Left lung (tissue), 10 donors: ENCODE results near the gene CLASP1. TPM values are rescaled to one million over a fixed set of nuclear protein-coding genes. Genes with fewer than 3 reads are reported as not detected.
"Not testable (repeated sequence)": the region's sequence is repeated elsewhere in the genome, so short reads cannot be mapped to it uniquely, and the experiment has no call there.

Source experiments
- ATAC-seq: fragments of 200-7000 bp; cut with Tn5 transposase; one replicate; pipeline ENCODE4 v1.9.1; 2020; ENCODE audit warnings: moderate library complexity
- DNase-seq, 4 donors: peaks; one replicate each; pipeline ENCODE4 v3.0.0-alpha.2; 2013 to 2020
- H3K27ac ChIP-seq, 2 donors: fragments of 200-600 bp; sonication (generic) in 1 of 2; one replicate each; pipeline versions ENCODE4 v1.5.0 to v1.8.0; 2020 to 2021
- H3K27me3 ChIP-seq, 2 donors: fragments of 200-600 bp; sonication (generic) in 1 of 2; one replicate each; pipeline versions ENCODE4 v1.5.0 to v1.8.0; 2020 to 2021
- H3K36me3 ChIP-seq, 2 donors: fragments of 200-600 bp; sonication (generic) in 1 of 2; one replicate each; pipeline versions ENCODE4 v1.5.0 to v1.8.0; 2020 to 2021
- H3K4me1 ChIP-seq, 2 donors: fragments of 200-600 bp; one replicate each; pipeline ENCODE4 v1.8.0; 2021
- H3K4me3 ChIP-seq, 2 donors: fragments of 200-600 bp; sonication (generic) in 1 of 2; one replicate each; pipeline versions ENCODE4 v1.5.0 to v1.8.0; 2020 to 2021; ENCODE audit warnings: mild to moderate bottlenecking in 1 of 2
- H3K9me3 ChIP-seq, 2 donors: fragments of 200-600 bp; sonication (generic) in 1 of 2; one replicate each; pipeline versions ENCODE4 v1.5.0 to v1.8.0; 2020 to 2021
- CTCF ChIP-seq, 2 donors: fragments of 200-600 bp; sonication (generic) in 1 of 2; IDR thresholded peaks; one replicate each; pipeline versions ENCODE4 v1.5.0 to v1.8.0; 2021; ENCODE audit warnings: antibody characterized with exemption in 2 of 2
- intact Hi-C, 2 donors: fragments of 100-400 bp; cut with DNase I; formaldehyde crosslinking; loops; one replicate each; pipeline versions ENCODE4 v1.11.2 to v1.14.2; 2022
- polyA plus RNA-seq, 6 donors: library from polyadenylated mRNA; unstranded; fragments of 120-200 nt; gene quantifications; one replicate each; pipeline ENCODE4 v1.2.1, GENCODE V29; 2013; ENCODE audit not compliant: insufficient read length in 6 of 6
- total RNA-seq, 2 donors: library from RNA; stranded (reverse); fragmentation: NEBNext Ultra II Directional; extraction: Animal tissue kit (Norgen Biotek cat#: 25700); gene quantifications; one replicate each; pipeline ENCODE4 v1.2.1, GENCODE V29; 2021
- donor health status: DM: no; HTN: yes; CAD: no.
- donor health status: DM: no; HTN: no; CAD: no.

The CLASP1 gene
- total and polyA plus RNA-seq, 8 donors: 42.9 to 52.1 (median 48.7) TPM

- Histone ChIP-seq H3K9me3 (no peaks in the 10 kb centered on the region), H3K36me3 (no peaks in the 10 kb centered on the region), H3K27me3 (no peaks in the 10 kb centered on the region), H3K4me3 (no peak overlapping the region), H3K27ac (no peak overlapping the region), H3K4me1 (no peaks in the 10 kb centered on the region)
- ATAC-seq (no peak), DNase-seq (no peak)
- no peak for TF ChIP-seq CTCF (IDR thresholded peaks at IDR 0.05)
- intact Hi-C loops: no loop called here
Measured at GRCh38 chr2:121664086-121664485, 14.8 kb upstream of the CLASP1 start.

GRCh38 chr2:121663434-121663833, 14.2 kb upstream of the CLASP1 start:
- Histone ChIP-seq H3K4me3 (no peak overlapping the region), H3K9me3 (no peaks in the 10 kb centered on the region), H3K36me3 (no peaks in the 10 kb centered on the region), H3K27me3 (no peaks in the 10 kb centered on the region), H3K27ac (no peak overlapping the region), H3K4me1 (no peaks in the 10 kb centered on the region)
- intact Hi-C loops: no loop called here
- no peak for ATAC-seq
- DNase-seq: no peak
- no peak for TF ChIP-seq CTCF (IDR thresholded peaks at IDR 0.05)

GRCh38 chr2:121662656-121663055, 13.4 kb upstream of the CLASP1 start:
- no peak for TF ChIP-seq CTCF (IDR thresholded peaks at IDR 0.05)
- H3K36me3 ChIP-seq: no peaks in the 10 kb centered on the region
- H3K4me1 ChIP-seq: no peaks in the 10 kb centered on the region
- no peak overlapping the region for H3K4me3 ChIP-seq
- ATAC-seq: no peak
- intact Hi-C loops: no loop called here
- no peak overlapping the region for H3K27ac ChIP-seq
- H3K9me3 ChIP-seq: no peaks in the 10 kb centered on the region
- no peak for DNase-seq
- no peaks in the 10 kb centered on the region for H3K27me3 ChIP-seq

- ATAC-seq (no peak), DNase-seq (no peak)
- Histone ChIP-seq H3K27me3 (no peaks in the 10 kb centered on the region), H3K9me3 (no peaks in the 10 kb centered on the region), H3K4me3 (no peak overlapping the region), H3K27ac (no peak overlapping the region), H3K4me1 (no peaks in the 10 kb centered on the region), H3K36me3 (no peaks in the 10 kb centered on the region)
- no peak for TF ChIP-seq CTCF (IDR thresholded peaks at IDR 0.05)
- intact Hi-C loops: no loop called here
Measured at GRCh38 chr2:121659933-121660332, 10.7 kb upstream of the CLASP1 start.

- H3K4me1 ChIP-seq, H3K4me3 ChIP-seq, H3K27ac ChIP-seq, H3K36me3 ChIP-seq, ATAC-seq, intact Hi-C loops, DNase-seq, H3K9me3 ChIP-seq, H3K27me3 ChIP-seq: not testable (repeated sequence)
Measured at GRCh38 chr2:121658393-121658792, 9.1 kb upstream of the CLASP1 start.

GRCh38 chr2:121653035-121653434, 3.8 kb upstream of the CLASP1 start:
- intact Hi-C loops: no loop called here
- ATAC-seq (no peak), DNase-seq (no peak)

More at GRCh38 chr2:121653035-121653434, 3.8 kb upstream of the CLASP1 start:
- Histone ChIP-seq H3K36me3 (no peaks in the 10 kb centered on the region), H3K4me3 (no peak overlapping the region), H3K27me3 (no peaks in the 10 kb centered on the region), H3K4me1 (peaks cover 8 to 23% of the 10 kb centered on the region in 2 donors), H3K9me3 (no peaks in the 10 kb centered on the region), H3K27ac (no peak overlapping the region)
- TF ChIP-seq CTCF (IDR thresholded peaks at IDR 0.05): no peak
